ENCODE data around the gene KCTD17.

Gene KCTD17

GRCh38 chr22:37043828-37044538 lies 7.6 kb upstream of the KCTD17 start:
- no peak for TF ChIP-seq GATA2 (IDR thresholded peaks at IDR 0.05; ENCODE audit: low read depth, low read length)
- TF ChIP-seq GATA3 (IDR thresholded peaks at IDR 0.05; ENCODE audit: low read depth, low read length) = no peak

DNA sequence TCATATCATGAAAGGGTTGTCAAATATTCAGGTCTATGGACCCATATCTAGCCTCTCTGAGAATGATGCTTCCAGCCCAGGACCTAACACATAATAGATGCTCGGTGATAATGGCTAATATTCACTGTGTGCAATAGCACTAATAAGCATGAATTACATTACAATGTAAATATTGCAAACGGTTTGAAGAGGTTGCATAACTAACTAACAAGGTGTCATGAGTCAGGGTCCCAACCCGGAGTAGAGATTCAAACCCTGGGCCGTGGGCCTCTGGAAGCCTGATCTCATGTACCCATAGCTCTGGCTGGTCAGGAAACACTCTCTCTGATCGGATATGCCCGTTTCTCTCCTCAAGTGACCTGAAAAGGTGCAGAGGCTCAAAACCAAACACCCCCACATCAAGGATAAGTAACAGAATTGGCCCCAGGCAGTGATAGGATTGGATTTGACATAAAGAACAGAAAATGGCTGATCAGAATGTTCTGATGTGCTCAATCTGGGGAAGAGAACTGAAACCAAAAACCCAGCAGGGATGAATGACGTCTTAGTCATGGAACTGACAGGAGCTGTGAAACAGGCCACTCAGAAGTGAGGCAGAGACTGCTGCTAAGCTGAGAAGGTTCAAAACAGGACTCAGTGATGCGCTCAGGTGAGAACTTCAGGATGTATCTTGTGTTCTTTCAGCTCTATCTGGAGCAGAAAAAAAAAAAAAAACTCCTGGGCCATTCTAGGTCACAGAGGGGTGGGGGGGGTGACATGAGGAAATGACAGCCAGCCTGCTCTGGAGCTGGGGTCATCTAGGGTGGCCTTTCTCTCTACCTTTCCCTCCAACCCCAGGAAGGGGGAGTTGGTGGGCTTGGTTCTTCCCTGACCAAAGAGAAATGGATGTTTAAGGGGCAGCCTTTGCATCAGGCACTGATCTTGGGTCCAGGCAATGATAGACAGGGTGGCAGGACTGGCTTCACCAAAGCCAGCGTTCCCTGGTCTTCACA lies 6.6 kb upstream of the KCTD17 start:
- no peak for TF ChIP-seq GATA2 (IDR thresholded peaks at IDR 0.05; ENCODE audit: low read depth, low read length)
- no peak for TF ChIP-seq GATA3 (IDR thresholded peaks at IDR 0.05; ENCODE audit: low read depth, low read length)

GRCh38 chr22:37045958-37046357 lies 5.6 kb upstream of the KCTD17 start:
- TF ChIP-seq GATA3 (IDR thresholded peaks at IDR 0.05; ENCODE audit: low read depth, low read length) (no peak), GATA2 (IDR thresholded peaks at IDR 0.05; ENCODE audit: low read depth, low read length) (no peak)

GRCh38 chr22:37046589-37046988 lies 5.0 kb upstream of the KCTD17 start:
- TF ChIP-seq GATA3 (IDR thresholded peaks at IDR 0.05; ENCODE audit: low read depth, low read length) = no peak
- no peak for TF ChIP-seq GATA2 (IDR thresholded peaks at IDR 0.05; ENCODE audit: low read depth, low read length)

GRCh38 chr22:37047006-37047405 lies 4.5 kb upstream of the KCTD17 start:
- no peak for TF ChIP-seq GATA2 (IDR thresholded peaks at IDR 0.05; ENCODE audit: low read depth, low read length)
- TF ChIP-seq GATA3 (IDR thresholded peaks at IDR 0.05; ENCODE audit: low read depth, low read length) = no peak

DNA sequence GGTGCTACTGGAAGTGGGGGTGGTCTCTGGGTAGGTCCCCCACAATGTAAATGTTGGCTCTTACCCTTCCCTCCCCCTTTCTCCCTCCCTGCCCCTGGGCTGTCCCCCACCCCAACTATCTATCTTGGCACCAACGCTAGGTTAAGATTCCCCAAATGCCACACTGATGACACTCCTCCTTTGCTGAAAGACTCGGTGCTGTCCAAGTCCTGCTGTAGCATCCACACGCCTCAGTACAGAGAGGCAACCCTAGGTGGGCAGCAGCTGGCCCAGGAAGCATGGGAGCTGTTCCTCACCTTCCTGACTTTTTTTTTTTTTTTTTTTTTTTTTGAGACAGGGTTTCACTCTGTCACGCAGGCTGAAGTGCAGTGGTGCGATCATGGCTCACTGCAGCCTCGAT lies 3.4 kb upstream of the KCTD17 start:
- TF ChIP-seq GATA2 (IDR thresholded peaks at IDR 0.05; ENCODE audit: low read depth, low read length) = no peak
- no peak for TF ChIP-seq GATA3 (IDR thresholded peaks at IDR 0.05; ENCODE audit: low read depth, low read length)

DNA sequence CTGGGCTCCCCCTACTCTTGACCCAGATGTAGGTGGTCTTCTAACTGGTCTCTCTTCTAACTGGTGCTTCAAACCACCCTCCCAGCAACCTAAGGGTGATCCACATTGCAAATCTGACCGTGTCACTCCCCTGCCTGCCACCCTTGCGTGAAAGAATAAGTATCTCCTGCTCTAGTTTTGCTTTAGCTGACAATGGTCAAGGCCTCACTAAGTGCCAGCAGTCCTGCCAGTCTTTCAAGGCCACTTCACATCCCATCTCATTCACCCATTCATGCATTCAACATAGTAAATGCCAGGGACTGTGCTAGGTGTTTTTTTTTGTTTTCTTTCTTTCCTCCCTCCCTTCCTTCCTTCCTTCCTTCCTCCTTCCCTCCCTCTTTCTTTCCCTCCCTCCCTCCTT lies 2.3 kb upstream of the KCTD17 start:
- no peak for TF ChIP-seq GATA2 (IDR thresholded peaks at IDR 0.05; ENCODE audit: low read depth, low read length)
- TF ChIP-seq GATA3 (IDR thresholded peaks at IDR 0.05; ENCODE audit: low read depth, low read length) = no peak

- TF ChIP-seq GATA3 (IDR thresholded peaks at IDR 0.05; ENCODE audit: low read depth, low read length) (no peak), GATA2 (IDR thresholded peaks at IDR 0.05; ENCODE audit: low read depth, low read length) (no peak)
These were observed 629 bp upstream of the KCTD17 start for GRCh38 chr22:37050913-37051312.

- TF ChIP-seq GATA3 (IDR thresholded peaks at IDR 0.05; ENCODE audit: low read depth, low read length) = no peak
- no peak for TF ChIP-seq GATA2 (IDR thresholded peaks at IDR 0.05; ENCODE audit: low read depth, low read length)
These were observed 1.1 kb downstream of the KCTD17 start for GRCh38 chr22:37052386-37053309.

DNA sequence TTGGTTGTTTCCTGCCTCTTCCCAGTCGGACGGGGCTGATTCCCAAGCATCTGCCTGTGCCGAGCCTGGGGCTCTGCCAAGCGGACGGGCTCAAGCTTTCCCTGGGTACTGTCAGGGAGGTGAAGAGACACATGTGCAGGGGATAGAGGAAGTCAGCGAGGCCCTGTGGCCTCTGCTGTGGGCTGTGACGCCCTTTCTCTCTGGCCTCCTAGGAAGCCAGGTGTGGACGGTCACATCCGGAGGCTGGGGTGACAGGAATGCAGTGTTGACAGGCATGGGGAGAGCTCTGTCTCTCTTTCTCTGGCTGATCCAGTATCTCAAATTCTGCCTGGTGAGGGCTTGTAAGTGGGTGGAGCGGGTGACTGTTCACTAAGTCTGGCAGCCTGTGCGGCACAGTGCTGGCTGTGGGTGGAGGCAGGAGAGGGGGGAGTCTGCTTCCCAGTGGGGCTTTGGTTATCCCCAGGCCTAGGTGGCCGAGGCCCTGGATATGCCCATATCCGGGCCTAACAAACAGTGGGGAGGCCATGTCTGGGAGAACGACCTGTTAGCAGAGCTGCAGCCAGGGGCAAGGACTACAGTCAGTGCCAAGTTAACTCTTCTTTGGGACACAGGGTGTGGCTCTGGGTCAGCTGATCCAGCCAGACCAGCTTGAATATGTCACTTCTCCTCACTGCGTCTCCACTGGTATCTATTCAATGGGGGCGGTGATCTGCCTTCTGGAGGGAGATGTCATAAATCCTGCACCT lies 1.9 kb downstream of the KCTD17 start:
- TF ChIP-seq GATA2 (IDR thresholded peaks at IDR 0.05; ENCODE audit: low read depth, low read length) (no peak), GATA3 (IDR thresholded peaks at IDR 0.05; ENCODE audit: low read depth, low read length) (no peak)

DNA sequence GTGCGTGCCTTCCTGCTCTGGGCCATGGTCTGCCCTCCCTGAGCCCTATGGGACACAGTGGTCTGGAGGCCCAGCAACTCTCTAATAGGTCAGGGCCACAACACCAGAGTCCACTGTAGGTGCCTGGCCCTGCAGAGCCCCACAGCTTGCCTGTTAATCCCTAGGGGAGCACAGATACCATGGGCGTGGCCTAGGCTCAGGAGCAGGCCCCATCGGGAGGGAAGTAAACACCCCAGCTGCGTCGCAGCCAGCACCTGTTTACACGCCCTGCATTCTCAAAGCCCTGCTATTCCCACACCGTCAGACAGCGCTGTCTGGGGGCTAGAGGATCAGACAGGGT lies 2.5 kb downstream of the KCTD17 start:
- no peak for TF ChIP-seq GATA3 (IDR thresholded peaks at IDR 0.05; ENCODE audit: low read depth, low read length)
- TF ChIP-seq GATA2 (IDR thresholded peaks at IDR 0.05; ENCODE audit: low read depth, low read length) = no peak

DNA sequence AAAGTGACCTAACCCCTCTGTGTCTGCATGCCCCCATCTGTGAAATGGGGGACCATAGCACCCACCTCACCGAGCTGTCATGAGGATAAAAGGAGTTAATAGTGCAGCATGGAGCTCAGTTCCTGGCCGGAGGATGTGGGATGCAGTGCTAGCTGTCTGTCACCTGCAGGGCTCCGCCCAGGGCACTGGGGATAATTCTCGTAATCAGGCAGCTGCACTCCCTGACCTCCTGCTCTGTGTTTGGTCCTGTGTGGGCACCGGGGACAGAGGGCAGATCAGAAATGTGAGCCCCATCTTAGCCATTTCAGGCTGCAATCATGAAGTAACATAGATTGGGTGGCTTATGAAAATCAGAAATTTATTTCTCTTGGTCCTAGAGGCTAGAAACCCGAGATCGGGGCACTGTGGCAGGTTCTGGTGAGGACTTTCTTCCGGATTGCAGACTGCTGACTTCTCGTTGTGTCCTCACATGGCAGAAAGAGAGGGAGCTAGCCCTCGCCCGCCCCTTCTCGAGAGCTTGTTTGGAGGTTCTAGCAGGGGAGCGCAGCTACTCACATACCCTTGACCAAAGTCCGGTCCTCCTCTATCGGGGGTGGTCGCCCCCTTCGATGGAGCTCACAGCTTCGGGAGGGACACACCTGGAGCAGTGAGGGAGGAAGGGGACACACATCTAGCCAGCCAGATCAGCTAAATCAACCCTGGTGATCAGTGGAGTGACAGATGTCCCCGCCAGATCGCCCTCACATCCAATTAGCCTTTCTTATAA lies 3.2 kb downstream of the KCTD17 start:
- TF ChIP-seq GATA3 (IDR thresholded peaks at IDR 0.05; ENCODE audit: low read depth, low read length) = no peak
- TF ChIP-seq GATA2 (IDR thresholded peaks at IDR 0.05; ENCODE audit: low read depth, low read length) = no peak

Measured in SH-SY5Y (cell line).